WTC11 (cell line): ENCODE results near the gene B4GALNT3. TPM values are rescaled to one million over a fixed set of nuclear protein-coding genes. Genes with fewer than 3 reads are reported as not detected.

Source experiments
- ATAC-seq: fragments of 200-7000 bp; cut with Tn5 transposase; 2 replicates; pipeline ENCODE4 v1.10.0; 2021; ENCODE audit warnings: mild to moderate bottlenecking, moderate library complexity
- CTCF ChIA-PET: fragments of 300-600 bp; sonication (Branson Sonifier 250); formaldehyde crosslinking; loops from one replicate; lab custom pipeline; 2021; ENCODE audit warnings: antibody characterized with exemption; lab: Charles Lee
- POLR2A ChIA-PET: fragments of 350-600 bp; sonication (Branson Sonifier 250); formaldehyde crosslinking; loops from one replicate; lab custom pipeline; 2021; ENCODE audit warnings: antibody characterized with exemption; lab: Charles Lee
- DNase-seq: peaks from one replicate; pipeline ENCODE4 v3.0.0; 2021; ENCODE audit warnings: low spot score
- H3K27ac Mint-ChIP-seq: 2 replicates; pipeline ENCODE4 v1.8.0; 2021; ENCODE audit warnings: mixed read lengths
- H3K27me3 Mint-ChIP-seq: 2 replicates; pipeline ENCODE4 v1.8.0; 2021; ENCODE audit warnings: low read depth, mild to moderate bottlenecking, moderate library complexity, mixed read lengths
- H3K36me3 Mint-ChIP-seq: 2 replicates; pipeline ENCODE4 v1.8.0; 2021; ENCODE audit warnings: mixed read lengths
- H3K4me1 Mint-ChIP-seq: 2 replicates; pipeline ENCODE4 v1.8.0; 2022; ENCODE audit warnings: mixed read lengths
- H3K4me3 Mint-ChIP-seq: 2 replicates; pipeline ENCODE4 v1.8.0; 2021; ENCODE audit warnings: mild to moderate bottlenecking, moderate library complexity, mixed read lengths
- H3K9me3 Mint-ChIP-seq: 2 replicates; pipeline ENCODE4 v1.8.0; 2021; ENCODE audit warnings: mixed read lengths
- ATF1 ChIP-seq: sonication (generic); formaldehyde crosslinking; IDR thresholded peaks from 2 replicates; pipeline ENCODE4 v1.8.1; 2023; ENCODE audit warnings: mild to moderate bottlenecking, moderate library complexity, missing genetic modification reagents
- FOXP1 ChIP-seq: sonication (generic); formaldehyde crosslinking; IDR thresholded peaks from 2 replicates; pipeline ENCODE4 v1.8.0; 2022; ENCODE audit warnings: missing genetic modification reagents, mild to moderate bottlenecking, moderate library complexity, borderline replicate concordance
- NFATC4 ChIP-seq: fragments of 250-450 bp; sonication (Bioruptor Pico); IDR thresholded peaks from 2 replicates; pipeline ENCODE4 v1.9.0; 2021; ENCODE audit warnings: mild to moderate bottlenecking
- NFE2L1 ChIP-seq: sonication (generic); formaldehyde crosslinking; IDR thresholded peaks from 2 replicates; pipeline ENCODE4 v1.8.1; 2023; ENCODE audit warnings: missing genetic modification reagents
- NR3C1 ChIP-seq: sonication (generic); formaldehyde crosslinking; conservative IDR thresholded peaks from 2 replicates; pipeline ENCODE4 v1.8.1; 2023; ENCODE audit warnings: low read depth, mild to moderate bottlenecking, missing genetic modification reagents
- OVOL2 ChIP-seq: fragments of 250-450 bp; sonication (Bioruptor Pico); IDR thresholded peaks from 2 replicates; pipeline ENCODE4 v1.9.0; 2021; ENCODE audit warnings: mild to moderate bottlenecking, borderline replicate concordance
- TEAD4 ChIP-seq: sonication (generic); formaldehyde crosslinking; IDR thresholded peaks from 2 replicates; pipeline ENCODE4 v1.8.0; 2022; ENCODE audit warnings: mild to moderate bottlenecking, missing genetic modification reagents
- ZNF121 ChIP-seq: sonication (generic); formaldehyde crosslinking; IDR thresholded peaks from 2 replicates; pipeline ENCODE4 v1.8.0; 2023; ENCODE audit warnings: missing genetic modification reagents
- ZNF138 ChIP-seq: sonication (generic); formaldehyde crosslinking; conservative IDR thresholded peaks from 2 replicates; pipeline ENCODE4 v1.8.1; 2022; ENCODE audit warnings: mild to moderate bottlenecking, moderate library complexity, missing genetic modification reagents
- ZNF232 ChIP-seq: sonication (generic); formaldehyde crosslinking; IDR thresholded peaks from 2 replicates; pipeline ENCODE4 v1.8.0; 2022; ENCODE audit warnings: mild to moderate bottlenecking, missing genetic modification reagents
- ZNF671 ChIP-seq: fragments of 250-450 bp; sonication (Bioruptor Pico); IDR thresholded peaks from 2 replicates; pipeline ENCODE4 v1.8.0; 2021; ENCODE audit warnings: mild to moderate bottlenecking
- total RNA-seq: library from RNA; stranded (reverse); gene quantifications from 3 replicates; pipeline ENCODE4 v1.2.3, GENCODE V29; 2021
- TF ChIP-seq, protein P1 (sequence below): sonication (generic); formaldehyde crosslinking; IDR thresholded peaks from 2 replicates; pipeline ENCODE4 v1.8.1; 2023; ENCODE audit warnings: mild to moderate bottlenecking, missing genetic modification reagents
- TF ChIP-seq, protein P2 (sequence below): sonication (generic); formaldehyde crosslinking; conservative IDR thresholded peaks from 2 replicates; pipeline ENCODE4 v1.8.1; 2023; ENCODE audit warnings: mild to moderate bottlenecking, low read depth, missing genetic modification reagents, moderate library complexity
- TF ChIP-seq, protein P3 (sequence below): sonication (generic); formaldehyde crosslinking; IDR thresholded peaks from 2 replicates; pipeline ENCODE4 v1.8.0; 2023; ENCODE audit warnings: missing genetic modification reagents, mild to moderate bottlenecking, borderline replicate concordance
- TF ChIP-seq, protein P4 (sequence below): sonication (generic); formaldehyde crosslinking; IDR thresholded peaks from 2 replicates; pipeline ENCODE4 v1.8.0; 2023; ENCODE audit warnings: mild to moderate bottlenecking, missing genetic modification reagents
- TF ChIP-seq, protein P5 (sequence below): sonication (generic); formaldehyde crosslinking; IDR thresholded peaks from 2 replicates; pipeline ENCODE4 v1.8.1; 2022; ENCODE audit warnings: missing genetic modification reagents, borderline replicate concordance
- TF ChIP-seq, protein P6 (sequence below): sonication (generic); formaldehyde crosslinking; IDR thresholded peaks from 2 replicates; pipeline ENCODE4 v1.8.1; 2022; ENCODE audit warnings: mild to moderate bottlenecking, moderate library complexity, missing genetic modification reagents

Gene B4GALNT3
- total RNA-seq, 1 experiment from 2014 or later = 19.0 TPM

DNA sequence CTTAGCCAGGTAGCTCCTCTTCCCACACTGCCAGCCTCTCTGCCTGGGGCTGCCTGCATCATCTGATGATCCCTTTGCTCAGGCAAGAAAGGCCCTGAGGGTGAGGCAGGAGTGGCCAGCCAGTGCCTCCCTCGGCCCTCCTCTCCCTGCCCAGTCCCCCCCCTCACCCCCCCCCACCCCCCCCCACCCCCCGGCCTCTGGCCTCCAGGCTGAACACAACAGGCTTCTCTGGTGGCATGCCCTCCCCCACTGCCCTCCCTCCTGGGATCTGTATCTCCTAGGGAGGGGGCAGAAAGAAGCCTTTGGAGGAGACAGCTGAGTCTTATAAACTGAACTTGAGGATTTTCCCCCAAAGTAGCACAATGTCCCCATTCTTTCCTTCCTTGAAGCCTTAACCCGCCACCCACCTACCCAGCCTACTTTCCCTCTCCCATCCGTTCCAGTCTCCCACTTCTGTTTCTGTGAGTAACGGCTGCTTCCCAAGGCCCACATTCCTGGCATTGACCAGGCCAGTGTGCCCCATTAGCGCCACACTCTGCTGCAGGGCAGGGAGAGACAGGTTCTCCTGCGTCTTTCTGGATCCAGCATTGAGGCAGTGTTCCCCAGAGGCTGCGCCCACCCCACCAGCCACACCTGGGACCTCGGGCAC lies 82.1 kb downstream of the B4GALNT3 start:
- ChIA-PET POLR2A (no interaction called here), CTCF (interaction anchor here (1.4 to 3.0 kb wide), 2 partner anchors 87 to 88 kb away, joined by 4 to 14 read pairs; no protein-coding TSS in a partner anchor)
- DNase-seq = no peak

DNA sequence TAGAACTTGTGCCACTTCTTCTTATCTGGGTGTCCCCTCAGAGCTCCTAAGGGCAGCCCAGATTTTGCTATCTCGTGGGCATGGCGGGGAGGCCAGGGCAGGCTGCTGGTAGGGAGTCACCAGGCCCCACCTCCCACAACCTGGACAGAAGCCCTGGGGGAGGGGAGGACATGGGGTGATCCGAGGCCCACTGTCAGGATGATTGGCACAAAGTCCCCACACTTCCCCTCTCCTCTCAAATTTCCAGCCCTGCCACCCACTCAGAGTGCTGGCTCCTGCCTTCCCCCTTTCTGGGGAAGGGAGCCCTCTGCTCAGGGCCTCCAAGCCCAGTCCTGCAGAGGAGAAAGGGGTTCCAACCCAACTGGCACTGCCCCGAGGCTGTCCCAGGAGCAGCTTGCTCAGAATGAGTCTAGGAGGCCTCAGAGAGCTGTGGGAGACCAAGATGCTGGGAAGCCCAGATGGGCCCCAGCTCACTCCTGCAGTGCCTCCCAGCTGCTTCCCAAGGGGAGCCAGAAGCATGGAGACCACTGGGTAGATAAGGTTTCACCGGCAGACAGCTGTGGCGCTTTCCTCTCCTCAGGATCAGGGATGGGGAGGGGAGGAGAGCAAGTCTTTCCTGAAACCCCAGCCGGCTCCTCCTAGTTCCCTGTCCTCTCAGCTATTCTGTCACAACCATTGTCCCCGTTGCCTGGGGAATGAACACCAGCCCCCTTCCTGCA lies 82.8 kb downstream of the B4GALNT3 start:
- ChIA-PET CTCF (interaction anchor here (0.6 to 3.0 kb wide), 4 partner anchors 27 to 1013 kb away, joined by 3 to 14 read pairs (median 6); no protein-coding TSS in a partner anchor), POLR2A (no interaction called here)
- Mint-ChIP-seq H3K27me3 (no peaks in the 10 kb centered on the region), H3K4me3 (no peak overlapping the region), H3K9me3 (no peaks in the 10 kb centered on the region), H3K36me3 (no peaks in the 10 kb centered on the region), H3K4me1 (peaks cover 14% of the 10 kb centered on the region), H3K27ac (no peak overlapping the region)
- TF ChIP-seq ZNF232 (CRISPR knock-in tag) (no peak), FOXP1 (no peak), OVOL2 (CRISPR knock-in tag) (no peak), NFATC4 (CRISPR knock-in tag) (no peak), TEAD4 (CRISPR knock-in tag) (no peak), ATF1 (CRISPR knock-in tag) (no peak), ZNF671 (no peak), NFE2L1 (no peak), NR3C1 (CRISPR knock-in tag) (no peak), ZNF138 (CRISPR knock-in tag) (no peak)
- TF ChIP-seq, protein P1, sequence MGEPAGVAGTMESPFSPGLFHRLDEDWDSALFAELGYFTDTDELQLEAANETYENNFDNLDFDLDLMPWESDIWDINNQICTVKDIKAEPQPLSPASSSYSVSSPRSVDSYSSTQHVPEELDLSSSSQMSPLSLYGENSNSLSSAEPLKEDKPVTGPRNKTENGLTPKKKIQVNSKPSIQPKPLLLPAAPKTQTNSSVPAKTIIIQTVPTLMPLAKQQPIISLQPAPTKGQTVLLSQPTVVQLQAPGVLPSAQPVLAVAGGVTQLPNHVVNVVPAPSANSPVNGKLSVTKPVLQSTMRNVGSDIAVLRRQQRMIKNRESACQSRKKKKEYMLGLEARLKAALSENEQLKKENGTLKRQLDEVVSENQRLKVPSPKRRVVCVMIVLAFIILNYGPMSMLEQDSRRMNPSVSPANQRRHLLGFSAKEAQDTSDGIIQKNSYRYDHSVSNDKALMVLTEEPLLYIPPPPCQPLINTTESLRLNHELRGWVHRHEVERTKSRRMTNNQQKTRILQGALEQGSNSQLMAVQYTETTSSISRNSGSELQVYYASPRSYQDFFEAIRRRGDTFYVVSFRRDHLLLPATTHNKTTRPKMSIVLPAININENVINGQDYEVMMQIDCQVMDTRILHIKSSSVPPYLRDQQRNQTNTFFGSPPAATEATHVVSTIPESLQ = no peak
- TF ChIP-seq, protein P2, sequence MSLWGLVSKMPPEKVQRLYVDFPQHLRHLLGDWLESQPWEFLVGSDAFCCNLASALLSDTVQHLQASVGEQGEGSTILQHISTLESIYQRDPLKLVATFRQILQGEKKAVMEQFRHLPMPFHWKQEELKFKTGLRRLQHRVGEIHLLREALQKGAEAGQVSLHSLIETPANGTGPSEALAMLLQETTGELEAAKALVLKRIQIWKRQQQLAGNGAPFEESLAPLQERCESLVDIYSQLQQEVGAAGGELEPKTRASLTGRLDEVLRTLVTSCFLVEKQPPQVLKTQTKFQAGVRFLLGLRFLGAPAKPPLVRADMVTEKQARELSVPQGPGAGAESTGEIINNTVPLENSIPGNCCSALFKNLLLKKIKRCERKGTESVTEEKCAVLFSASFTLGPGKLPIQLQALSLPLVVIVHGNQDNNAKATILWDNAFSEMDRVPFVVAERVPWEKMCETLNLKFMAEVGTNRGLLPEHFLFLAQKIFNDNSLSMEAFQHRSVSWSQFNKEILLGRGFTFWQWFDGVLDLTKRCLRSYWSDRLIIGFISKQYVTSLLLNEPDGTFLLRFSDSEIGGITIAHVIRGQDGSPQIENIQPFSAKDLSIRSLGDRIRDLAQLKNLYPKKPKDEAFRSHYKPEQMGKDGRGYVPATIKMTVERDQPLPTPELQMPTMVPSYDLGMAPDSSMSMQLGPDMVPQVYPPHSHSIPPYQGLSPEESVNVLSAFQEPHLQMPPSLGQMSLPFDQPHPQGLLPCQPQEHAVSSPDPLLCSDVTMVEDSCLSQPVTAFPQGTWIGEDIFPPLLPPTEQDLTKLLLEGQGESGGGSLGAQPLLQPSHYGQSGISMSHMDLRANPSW = no peak
- TF ChIP-seq, protein P3, sequence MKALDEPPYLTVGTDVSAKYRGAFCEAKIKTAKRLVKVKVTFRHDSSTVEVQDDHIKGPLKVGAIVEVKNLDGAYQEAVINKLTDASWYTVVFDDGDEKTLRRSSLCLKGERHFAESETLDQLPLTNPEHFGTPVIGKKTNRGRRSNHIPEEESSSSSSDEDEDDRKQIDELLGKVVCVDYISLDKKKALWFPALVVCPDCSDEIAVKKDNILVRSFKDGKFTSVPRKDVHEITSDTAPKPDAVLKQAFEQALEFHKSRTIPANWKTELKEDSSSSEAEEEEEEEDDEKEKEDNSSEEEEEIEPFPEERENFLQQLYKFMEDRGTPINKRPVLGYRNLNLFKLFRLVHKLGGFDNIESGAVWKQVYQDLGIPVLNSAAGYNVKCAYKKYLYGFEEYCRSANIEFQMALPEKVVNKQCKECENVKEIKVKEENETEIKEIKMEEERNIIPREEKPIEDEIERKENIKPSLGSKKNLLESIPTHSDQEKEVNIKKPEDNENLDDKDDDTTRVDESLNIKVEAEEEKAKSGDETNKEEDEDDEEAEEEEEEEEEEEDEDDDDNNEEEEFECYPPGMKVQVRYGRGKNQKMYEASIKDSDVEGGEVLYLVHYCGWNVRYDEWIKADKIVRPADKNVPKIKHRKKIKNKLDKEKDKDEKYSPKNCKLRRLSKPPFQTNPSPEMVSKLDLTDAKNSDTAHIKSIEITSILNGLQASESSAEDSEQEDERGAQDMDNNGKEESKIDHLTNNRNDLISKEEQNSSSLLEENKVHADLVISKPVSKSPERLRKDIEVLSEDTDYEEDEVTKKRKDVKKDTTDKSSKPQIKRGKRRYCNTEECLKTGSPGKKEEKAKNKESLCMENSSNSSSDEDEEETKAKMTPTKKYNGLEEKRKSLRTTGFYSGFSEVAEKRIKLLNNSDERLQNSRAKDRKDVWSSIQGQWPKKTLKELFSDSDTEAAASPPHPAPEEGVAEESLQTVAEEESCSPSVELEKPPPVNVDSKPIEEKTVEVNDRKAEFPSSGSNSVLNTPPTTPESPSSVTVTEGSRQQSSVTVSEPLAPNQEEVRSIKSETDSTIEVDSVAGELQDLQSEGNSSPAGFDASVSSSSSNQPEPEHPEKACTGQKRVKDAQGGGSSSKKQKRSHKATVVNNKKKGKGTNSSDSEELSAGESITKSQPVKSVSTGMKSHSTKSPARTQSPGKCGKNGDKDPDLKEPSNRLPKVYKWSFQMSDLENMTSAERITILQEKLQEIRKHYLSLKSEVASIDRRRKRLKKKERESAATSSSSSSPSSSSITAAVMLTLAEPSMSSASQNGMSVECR (CRISPR knock-in tag) = no peak
- TF ChIP-seq, protein P4, sequence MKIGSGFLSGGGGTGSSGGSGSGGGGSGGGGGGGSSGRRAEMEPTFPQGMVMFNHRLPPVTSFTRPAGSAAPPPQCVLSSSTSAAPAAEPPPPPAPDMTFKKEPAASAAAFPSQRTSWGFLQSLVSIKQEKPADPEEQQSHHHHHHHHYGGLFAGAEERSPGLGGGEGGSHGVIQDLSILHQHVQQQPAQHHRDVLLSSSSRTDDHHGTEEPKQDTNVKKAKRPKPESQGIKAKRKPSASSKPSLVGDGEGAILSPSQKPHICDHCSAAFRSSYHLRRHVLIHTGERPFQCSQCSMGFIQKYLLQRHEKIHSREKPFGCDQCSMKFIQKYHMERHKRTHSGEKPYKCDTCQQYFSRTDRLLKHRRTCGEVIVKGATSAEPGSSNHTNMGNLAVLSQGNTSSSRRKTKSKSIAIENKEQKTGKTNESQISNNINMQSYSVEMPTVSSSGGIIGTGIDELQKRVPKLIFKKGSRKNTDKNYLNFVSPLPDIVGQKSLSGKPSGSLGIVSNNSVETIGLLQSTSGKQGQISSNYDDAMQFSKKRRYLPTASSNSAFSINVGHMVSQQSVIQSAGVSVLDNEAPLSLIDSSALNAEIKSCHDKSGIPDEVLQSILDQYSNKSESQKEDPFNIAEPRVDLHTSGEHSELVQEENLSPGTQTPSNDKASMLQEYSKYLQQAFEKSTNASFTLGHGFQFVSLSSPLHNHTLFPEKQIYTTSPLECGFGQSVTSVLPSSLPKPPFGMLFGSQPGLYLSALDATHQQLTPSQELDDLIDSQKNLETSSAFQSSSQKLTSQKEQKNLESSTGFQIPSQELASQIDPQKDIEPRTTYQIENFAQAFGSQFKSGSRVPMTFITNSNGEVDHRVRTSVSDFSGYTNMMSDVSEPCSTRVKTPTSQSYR = no peak
- TF ChIP-seq, protein P5, sequence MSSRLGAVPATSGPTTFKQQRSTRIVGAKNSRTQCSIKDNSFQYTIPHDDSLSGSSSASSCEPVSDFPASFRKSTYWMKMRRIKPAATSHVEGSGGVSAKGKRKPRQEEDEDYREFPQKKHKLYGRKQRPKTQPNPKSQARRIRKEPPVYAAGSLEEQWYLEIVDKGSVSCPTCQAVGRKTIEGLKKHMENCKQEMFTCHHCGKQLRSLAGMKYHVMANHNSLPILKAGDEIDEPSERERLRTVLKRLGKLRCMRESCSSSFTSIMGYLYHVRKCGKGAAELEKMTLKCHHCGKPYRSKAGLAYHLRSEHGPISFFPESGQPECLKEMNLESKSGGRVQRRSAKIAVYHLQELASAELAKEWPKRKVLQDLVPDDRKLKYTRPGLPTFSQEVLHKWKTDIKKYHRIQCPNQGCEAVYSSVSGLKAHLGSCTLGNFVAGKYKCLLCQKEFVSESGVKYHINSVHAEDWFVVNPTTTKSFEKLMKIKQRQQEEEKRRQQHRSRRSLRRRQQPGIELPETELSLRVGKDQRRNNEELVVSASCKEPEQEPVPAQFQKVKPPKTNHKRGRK = no peak
- DNase-seq = no peak
- no peak for ATAC-seq

More for the DNA sequence above, 82.1 kb downstream of the B4GALNT3 start:
- Mint-ChIP-seq H3K27ac (no peak overlapping the region), H3K27me3 (no peaks in the 10 kb centered on the region), H3K9me3 (no peaks in the 10 kb centered on the region), H3K4me1 (peaks cover 16% of the 10 kb centered on the region), H3K4me3 (no peak overlapping the region), H3K36me3 (no peaks in the 10 kb centered on the region)
- TF ChIP-seq ZNF121 (CRISPR knock-in tag) = peak; percentile 52; the same call in 1 of the 2 replicates
- TF ChIP-seq, protein P6, sequence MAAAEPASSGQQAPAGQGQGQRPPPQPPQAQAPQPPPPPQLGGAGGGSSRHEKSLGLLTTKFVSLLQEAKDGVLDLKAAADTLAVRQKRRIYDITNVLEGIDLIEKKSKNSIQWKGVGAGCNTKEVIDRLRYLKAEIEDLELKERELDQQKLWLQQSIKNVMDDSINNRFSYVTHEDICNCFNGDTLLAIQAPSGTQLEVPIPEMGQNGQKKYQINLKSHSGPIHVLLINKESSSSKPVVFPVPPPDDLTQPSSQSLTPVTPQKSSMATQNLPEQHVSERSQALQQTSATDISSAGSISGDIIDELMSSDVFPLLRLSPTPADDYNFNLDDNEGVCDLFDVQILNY = no peak
- no peak; the same call in 1 of the 2 replicates for ATAC-seq
